OCI-LY7 (cell line): ENCODE data around the gene TGIF2. TPM values are rescaled to one million over a fixed set of nuclear protein-coding genes. Genes with fewer than 3 reads are reported as not detected.

Experiments used
- BruUV-seq: library from RNA; stranded (reverse); fragments of 400-500 nt; replicated peaks from 2 replicates; lab custom pipeline; 2021; lab: Mats Ljungman, UMichigan
- CTCF ChIA-PET: fragments of 300-600 bp; sonication (Branson Sonifier 250); formaldehyde crosslinking; loops from one replicate; lab custom pipeline; 2022; ENCODE audit warnings: antibody characterized with exemption; ENCODE audit not compliant: unreplicated experiment; lab: Charles Lee
- POLR2A ChIA-PET: fragments of 300-600 bp; sonication (Branson Sonifier 250); formaldehyde crosslinking; loops from one replicate; lab custom pipeline; 2022; ENCODE audit warnings: antibody characterized with exemption; lab: Charles Lee
- DNase-seq: peaks from one replicate; pipeline ENCODE4 v3.0.0-alpha.2; 2015; ENCODE audit warnings: low spot score
- H2AFZ ChIP-seq: fragments of 200-600 bp; sonication (generic), shearing (Covaris generic); 2 replicates; pipeline ENCODE4 v1.6.1; 2014; ENCODE audit warnings: mild to moderate bottlenecking, antibody characterized with exemption, low read length, moderate library complexity
- H3K27ac ChIP-seq: fragments of 200-600 bp; sonication (generic); 2 replicates; pipeline ENCODE4 v1.5.1; 2014; ENCODE audit warnings: mixed run types, low read depth, mild to moderate bottlenecking, moderate library complexity, low read length, inconsistent platforms; ENCODE audit not compliant: poor library complexity, severe bottlenecking
- H3K36me3 ChIP-seq: fragments of 200-600 bp; sonication (generic); 2 replicates; pipeline ENCODE4 v1.6.1; 2014; ENCODE audit warnings: mild to moderate bottlenecking, antibody characterized with exemption, low read length, moderate library complexity, mixed read lengths; ENCODE audit not compliant: insufficient read depth
- H3K4me1 ChIP-seq: fragments of 200-600 bp; sonication (generic); 2 replicates; pipeline ENCODE4 v1.5.1; 2014; ENCODE audit warnings: mild to moderate bottlenecking, low read length; ENCODE audit not compliant: insufficient read depth, poor library complexity, severe bottlenecking
- H3K4me2 ChIP-seq: fragments of 200-600 bp; sonication (generic); 2 replicates; pipeline ENCODE4 v1.6.1; 2014; ENCODE audit warnings: mild to moderate bottlenecking, low read length
- H3K4me3 ChIP-seq: fragments of 200-600 bp; sonication (generic); 2 replicates; pipeline ENCODE4 v1.5.1; 2014; ENCODE audit warnings: mild to moderate bottlenecking, low read depth, low read length; ENCODE audit not compliant: poor library complexity, severe bottlenecking
- H3K79me2 ChIP-seq: fragments of 200-600 bp; sonication (generic); 2 replicates; pipeline ENCODE4 v1.6.1; 2016; ENCODE audit warnings: low read depth, mild to moderate bottlenecking, low read length, moderate library complexity, mixed read lengths; ENCODE audit not compliant: insufficient read depth
- H3K9me2 ChIP-seq: fragments of 200-600 bp; sonication (generic); 2 replicates; pipeline ENCODE4 v1.6.1; 2016; ENCODE audit warnings: mild to moderate bottlenecking, low read length, mixed read lengths; ENCODE audit not compliant: insufficient read depth
- H3K9me3 ChIP-seq: fragments of 200-600 bp; sonication (generic); 2 replicates; pipeline ENCODE4 v1.6.1; 2014; ENCODE audit warnings: mild to moderate bottlenecking, mixed run types, low read length, mixed read lengths
- H4K20me1 ChIP-seq: fragments of 200-600 bp; sonication (generic); 2 replicates; pipeline ENCODE4 v1.6.1; 2014; ENCODE audit warnings: mild to moderate bottlenecking, antibody characterized with exemption, low read length, moderate library complexity, mixed read lengths; ENCODE audit not compliant: insufficient read depth
- EZH2phosphoT487 ChIP-seq: fragments of 200-600 bp; sonication (generic); IDR thresholded peaks from 2 replicates; pipeline ENCODE4 v1.6.1; 2018; ENCODE audit warnings: low read depth, borderline replicate concordance, mild to moderate bottlenecking, mixed run types, antibody characterized with exemption, low read length, moderate library complexity, mixed read lengths
- intact Hi-C: fragments of 100-400 bp; cut with micrococcal nuclease; formaldehyde crosslinking; loops from one replicate; pipeline ENCODE4 v1.10.0; 2022; ENCODE audit not compliant: unreplicated experiment
- total RNA-seq, 2 experiments: library from RNA; depleted of rRNA in 1 of 2; stranded (reverse); fragments of >200 nt in 1 of 2; shearing (Covaris generic) in 1 of 2; gene quantifications; 2 replicates each; pipeline ENCODE4 v1.2.3, GENCODE V29; 2014 to 2022
- TF ChIP-seq, protein P1 (sequence below): fragments of 200-600 bp; sonication (generic); conservative IDR thresholded peaks from 2 replicates; pipeline ENCODE4 v1.5.1; 2014; ENCODE audit warnings: mild to moderate bottlenecking, antibody characterized with exemption, low read length, moderate library complexity, mixed read lengths

TGIF2 gene
- total RNA-seq, 2 experiments from 2014 or later: 41.3 to 45.2 TPM

DNA sequence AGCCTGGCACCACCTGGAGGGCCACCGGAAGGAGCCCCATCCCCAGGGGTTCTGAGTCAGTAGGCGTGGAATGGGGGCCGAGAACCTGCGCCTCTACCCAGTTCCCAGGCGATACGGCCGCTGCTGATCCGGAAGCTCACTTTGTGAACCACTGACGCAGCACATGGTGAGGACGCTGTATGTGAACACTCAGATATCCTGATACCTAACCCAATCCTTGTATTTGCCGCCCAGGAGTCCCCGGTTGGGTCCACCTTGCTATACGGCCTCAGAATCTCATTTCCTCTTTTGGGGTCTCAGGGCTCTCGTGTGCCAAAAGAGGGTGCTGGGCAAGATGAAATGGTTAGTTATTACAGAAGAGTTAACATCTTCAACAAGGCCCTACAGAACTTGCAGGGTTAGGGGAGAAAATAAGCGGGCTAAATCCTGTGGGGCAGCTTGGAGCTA lies 31.6 kb downstream of the TGIF2 start:
- intact Hi-C loops: loop anchor here (1.0 to 5.0 kb wide), 4 partner anchors 32 to 143 kb away; partner anchors contain the start of gene TGIF2
- Histone ChIP-seq H2AFZ (peak overlapping the region; percentile 64; the same call in 1 of the 2 replicates), H3K9me2 (no peaks in the 10 kb centered on the region), H3K4me2 (peak overlapping the region; percentile 81), H4K20me1 (peaks cover 20% of the 10 kb centered on the region; the same call in 1 of the 2 replicates), H3K4me3 (peak overlapping the region; percentile 99), H3K9me3 (no peaks in the 10 kb centered on the region), H3K4me1 (peaks cover 49% of the 10 kb centered on the region), H3K79me2 (peaks cover 32% of the 10 kb centered on the region), H3K27ac (peak overlapping the region; percentile 89), H3K36me3 (peaks cover 34% of the 10 kb centered on the region)
- no peak for TF ChIP-seq EZH2phosphoT487
- BruUV-seq: no TSS peak
- peak; percentile 92 for DNase-seq
- ChIA-PET CTCF (interaction anchor here (0.6 to 2.7 kb wide), 4 partner anchors 10 to 34 kb away, joined by 3 to 10 read pairs (median 4); no protein-coding TSS in a partner anchor), POLR2A (interaction anchor here (0.7 to 2.6 kb wide), 7 partner anchors 10 to 651 kb away, joined by 4 to 22 read pairs (median 7); partner anchors contain the start of gene TGIF2)

DNA sequence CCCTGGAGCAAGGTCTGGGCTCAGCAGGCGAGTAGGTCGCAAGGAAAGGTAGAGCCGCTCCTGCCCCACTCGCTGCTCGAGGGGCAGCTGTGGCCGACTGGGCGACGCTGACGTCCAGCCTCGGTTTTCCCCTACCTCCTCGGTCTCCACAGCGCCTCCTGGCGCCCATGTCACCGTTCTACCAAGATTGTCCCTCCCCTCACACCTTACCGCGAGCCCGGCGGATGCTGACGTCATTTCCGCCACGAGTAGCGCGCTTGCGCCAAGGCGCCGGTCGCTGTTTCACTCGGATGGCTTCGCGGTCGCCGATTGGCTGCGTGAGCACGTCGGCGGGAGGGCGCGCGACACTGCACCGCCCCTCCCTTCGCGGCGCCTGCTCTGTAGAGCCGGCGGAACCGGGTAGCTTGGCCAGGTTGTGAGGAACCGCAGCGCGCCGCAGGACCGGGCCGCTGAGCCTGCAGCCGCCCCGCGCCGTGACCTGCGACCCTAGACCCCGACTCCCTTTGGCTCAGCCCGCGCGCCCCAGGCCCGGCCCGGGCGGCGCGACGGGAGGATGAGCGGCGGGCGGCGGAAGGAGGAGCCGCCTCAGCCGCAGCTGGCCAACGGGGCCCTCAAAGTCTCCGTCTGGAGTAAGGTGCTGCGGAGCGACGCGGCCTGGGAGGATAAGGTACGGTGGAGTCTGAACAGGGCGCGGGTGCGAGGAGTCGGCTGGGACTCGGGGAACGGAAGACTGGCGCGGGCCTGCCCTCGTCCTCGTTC lies 32.2 kb downstream of the TGIF2 start, which contains the start of gene RAB5IF:
Gene RAB5IF (plus strand): TSS at position 381 of the 759 bp plus-strand sequence. CDS start 173 bp downstream, at position 554.
- peaks cover 32% of the 10 kb centered on the region for H3K79me2 ChIP-seq
- DNase-seq: peak; percentile 99
- H4K20me1 ChIP-seq: peaks cover 20% of the 10 kb centered on the region; the same call in 1 of the 2 replicates
- intact Hi-C loops: loop anchor here (1.0 to 5.0 kb wide), 4 partner anchors 32 to 143 kb away; partner anchors contain the start of gene TGIF2
- H3K9me3 ChIP-seq: no peaks in the 10 kb centered on the region
- H3K4me1 ChIP-seq: peaks cover 43% of the 10 kb centered on the region
- ChIA-PET CTCF (interaction anchor here (0.5 to 2.7 kb wide), 3 partner anchors 10 to 84 kb away, joined by 3 to 10 read pairs (median 5); no protein-coding TSS in a partner anchor), POLR2A (interaction anchor here (0.6 to 2.6 kb wide), 5 partner anchors 11 to 152 kb away, joined by 3 to 22 read pairs (median 7); partner anchors contain the start of gene TGIF2)
- no peak for TF ChIP-seq EZH2phosphoT487
- TF ChIP-seq, protein P1, sequence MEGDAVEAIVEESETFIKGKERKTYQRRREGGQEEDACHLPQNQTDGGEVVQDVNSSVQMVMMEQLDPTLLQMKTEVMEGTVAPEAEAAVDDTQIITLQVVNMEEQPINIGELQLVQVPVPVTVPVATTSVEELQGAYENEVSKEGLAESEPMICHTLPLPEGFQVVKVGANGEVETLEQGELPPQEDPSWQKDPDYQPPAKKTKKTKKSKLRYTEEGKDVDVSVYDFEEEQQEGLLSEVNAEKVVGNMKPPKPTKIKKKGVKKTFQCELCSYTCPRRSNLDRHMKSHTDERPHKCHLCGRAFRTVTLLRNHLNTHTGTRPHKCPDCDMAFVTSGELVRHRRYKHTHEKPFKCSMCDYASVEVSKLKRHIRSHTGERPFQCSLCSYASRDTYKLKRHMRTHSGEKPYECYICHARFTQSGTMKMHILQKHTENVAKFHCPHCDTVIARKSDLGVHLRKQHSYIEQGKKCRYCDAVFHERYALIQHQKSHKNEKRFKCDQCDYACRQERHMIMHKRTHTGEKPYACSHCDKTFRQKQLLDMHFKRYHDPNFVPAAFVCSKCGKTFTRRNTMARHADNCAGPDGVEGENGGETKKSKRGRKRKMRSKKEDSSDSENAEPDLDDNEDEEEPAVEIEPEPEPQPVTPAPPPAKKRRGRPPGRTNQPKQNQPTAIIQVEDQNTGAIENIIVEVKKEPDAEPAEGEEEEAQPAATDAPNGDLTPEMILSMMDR: peak; percentile 85
- peak within 1 kb of the TSS; percentile 64; the same call in 1 of the 2 replicates for H2AFZ ChIP-seq
- H3K4me3 ChIP-seq: peak within 1 kb of the TSS; percentile 99
- H3K4me2 ChIP-seq: peak within 1 kb of the TSS; percentile 93
- no peaks in the 10 kb centered on the region for H3K9me2 ChIP-seq
- peak within 1 kb of the TSS; percentile 89 for H3K27ac ChIP-seq
- H3K36me3 ChIP-seq: peaks cover 40% of the 10 kb centered on the region
- no TSS peak for BruUV-seq
